DMS79 treated with DMSO at 0.1 percent for 48 hours (cell line): ENCODE results near the gene PSTPIP1.

Experiments
- DNase-seq: peaks from one replicate; lab custom pipeline; 2025; lab: John Stamatoyannopoulos, UW

The PSTPIP1 gene

DNA sequence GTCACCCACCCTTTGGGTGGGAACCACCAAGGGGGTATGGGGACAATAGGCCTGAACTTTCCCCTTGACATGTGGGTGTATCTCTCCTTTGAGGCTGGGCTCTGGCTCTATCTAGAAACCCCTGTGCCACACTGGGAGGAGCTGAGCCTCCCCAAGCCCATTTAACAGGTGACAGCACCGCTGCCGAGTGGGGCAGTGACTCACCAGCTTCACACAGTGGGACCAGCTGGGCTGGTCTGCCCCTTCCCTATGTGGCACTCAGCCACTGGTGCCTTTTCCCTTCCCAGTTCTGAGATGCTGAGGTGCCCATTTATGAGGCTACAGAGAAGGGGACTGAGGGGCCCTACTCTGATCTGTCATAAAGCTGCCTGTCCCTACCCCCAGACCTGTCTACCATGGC, 5.1 kb downstream of the PSTPIP1 start:
- DNase-seq, result no peak

DNA sequence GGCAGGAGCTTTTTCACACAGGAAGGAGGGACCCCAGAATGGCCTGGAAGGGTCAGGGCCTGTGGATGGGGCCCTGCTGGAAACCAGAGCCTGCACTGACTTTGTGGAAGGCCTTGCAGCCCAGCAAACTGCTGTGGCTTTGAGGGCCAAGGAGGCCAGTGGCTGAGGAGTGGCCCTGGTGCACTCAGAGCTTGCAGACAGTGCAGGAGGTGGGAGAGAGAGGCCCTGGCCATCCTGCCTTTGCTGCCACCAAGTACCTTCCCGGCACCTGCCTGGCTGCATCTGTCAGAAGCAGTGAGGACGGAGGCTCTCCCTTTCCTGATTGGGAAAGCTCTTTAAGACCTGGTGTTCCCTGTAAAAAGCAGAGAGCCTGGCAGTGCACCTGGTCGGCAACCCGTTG, 6.4 kb downstream of the PSTPIP1 start:
- DNase-seq, result no peak

DNA sequence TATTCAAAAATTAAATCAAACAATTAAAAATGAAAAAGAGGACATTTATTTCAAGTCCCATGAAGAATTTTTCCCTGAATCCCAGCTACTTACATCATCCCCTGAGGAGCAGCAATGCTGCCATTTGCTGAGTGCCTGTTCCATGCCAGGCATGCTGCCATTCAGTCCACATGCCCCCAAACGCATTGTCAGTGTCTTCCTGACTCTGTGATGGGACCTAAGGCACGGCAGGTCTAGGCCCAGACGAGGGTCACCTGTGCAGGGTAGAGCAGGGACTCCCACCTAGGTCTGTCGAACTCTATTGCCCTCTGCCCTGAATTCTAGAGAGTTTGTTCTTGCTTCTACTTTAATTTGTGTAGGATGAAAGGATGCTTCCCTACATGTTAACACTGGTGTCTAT, 7.0 kb downstream of the PSTPIP1 start:
- no peak for DNase-seq

DNA sequence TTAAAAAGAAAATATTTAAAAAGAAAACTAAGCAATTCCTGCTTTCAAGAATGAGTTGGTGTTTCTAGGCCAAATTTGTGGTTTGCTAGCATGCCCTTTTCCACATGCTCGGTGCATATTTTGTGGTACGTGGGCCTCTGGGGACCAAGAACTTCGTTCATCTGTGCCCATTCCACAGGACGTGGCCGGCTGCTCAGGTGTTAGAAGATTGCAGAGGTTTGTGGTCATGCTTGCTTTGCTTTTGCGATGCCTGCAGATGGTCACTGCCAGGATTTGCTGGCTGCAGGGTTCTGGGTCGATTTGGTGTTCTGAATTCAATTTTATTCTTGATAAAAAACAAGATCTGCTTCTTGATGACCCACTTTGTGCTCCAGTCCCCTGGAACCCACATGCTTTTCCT, 7.5 kb downstream of the PSTPIP1 start:
- DNase-seq, result no peak

DNA sequence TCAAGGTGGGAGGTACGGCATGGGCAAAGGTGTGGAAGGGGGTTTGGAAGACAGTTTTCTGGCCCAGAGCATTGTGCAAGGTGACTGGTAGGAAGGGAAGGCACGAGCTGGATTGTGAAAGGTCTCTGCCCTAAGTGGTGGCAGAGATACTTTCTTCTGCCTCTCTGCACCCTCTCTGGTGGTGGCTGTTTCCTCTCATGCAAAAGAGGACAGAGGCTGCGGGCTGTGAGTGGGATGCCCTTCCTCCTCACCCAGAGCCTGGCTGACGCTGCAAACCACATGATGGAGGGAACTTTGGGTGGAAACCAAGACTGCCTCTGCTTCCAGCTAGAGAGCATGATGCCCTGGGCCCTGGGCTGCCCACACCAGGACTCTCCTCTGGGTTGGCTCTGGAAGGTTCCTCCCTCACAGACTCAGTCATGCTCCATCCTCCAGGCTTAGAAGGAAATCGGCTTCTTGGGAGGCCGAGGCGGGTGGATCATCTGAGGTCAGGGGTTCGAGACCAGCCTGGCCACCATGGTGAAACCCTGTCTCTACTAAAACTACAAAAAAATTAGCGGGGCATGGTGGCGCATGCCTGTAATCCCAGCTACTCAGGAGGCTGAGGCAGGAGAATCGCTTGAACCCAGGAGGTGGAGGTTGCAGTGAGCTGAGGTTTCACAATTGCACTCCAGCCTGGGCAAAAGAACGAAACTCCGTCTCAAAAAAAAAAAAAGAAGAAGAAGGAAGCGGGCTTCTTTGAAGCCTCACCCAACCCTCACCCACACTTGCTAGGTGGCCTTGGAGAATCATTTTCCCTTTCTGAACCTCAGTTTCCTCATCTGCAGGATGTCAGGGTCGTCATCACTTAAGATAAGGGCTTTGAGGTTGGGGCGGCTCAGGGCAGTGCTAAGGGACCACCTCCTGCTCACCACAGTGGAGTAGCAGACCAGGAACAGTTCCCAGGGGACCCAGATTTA, 8.3 kb downstream of the PSTPIP1 start:
- no peak for DNase-seq

DNA sequence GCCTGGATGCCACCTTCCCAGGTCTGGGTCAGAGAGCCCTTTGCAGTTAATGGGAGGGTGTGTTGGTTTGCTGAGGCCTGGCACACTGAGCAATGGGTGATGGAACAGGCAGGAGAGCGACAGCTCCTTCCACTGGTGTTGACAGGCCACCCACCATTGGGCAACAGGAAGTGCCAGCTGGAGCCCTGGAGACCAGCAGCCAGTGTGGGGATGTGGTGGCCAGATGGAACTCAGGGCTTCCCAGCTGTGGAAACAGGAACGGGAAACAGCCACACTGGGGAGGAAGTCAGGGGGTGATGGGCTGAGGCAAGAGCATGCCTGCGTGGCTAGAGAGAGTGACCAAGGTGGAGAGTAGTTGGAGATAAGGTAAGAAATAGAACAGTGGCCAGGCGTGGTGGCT, 9.3 kb downstream of the PSTPIP1 start:
- DNase-seq, result no peak

DNA sequence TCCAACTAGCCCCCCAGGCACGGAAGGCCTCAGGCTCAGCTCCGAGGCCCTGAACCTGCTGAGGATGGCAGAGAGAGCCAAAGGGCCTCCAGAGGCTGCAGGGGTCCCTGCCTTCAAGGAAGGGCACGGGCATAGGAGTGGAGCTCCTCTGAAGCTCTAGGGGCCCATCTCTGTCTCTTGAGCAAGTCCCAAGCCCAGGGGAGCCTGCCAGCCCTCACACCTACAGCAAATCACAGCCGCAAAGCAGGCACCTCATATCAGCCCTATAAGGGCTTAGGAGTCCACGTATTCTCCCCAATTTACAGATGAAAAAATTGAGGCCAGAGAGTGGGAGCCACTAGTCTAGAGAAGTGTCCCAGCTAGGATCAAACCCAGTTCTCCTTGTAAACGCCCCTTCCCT, 14.2 kb downstream of the PSTPIP1 start:
- no peak for DNase-seq

DNA sequence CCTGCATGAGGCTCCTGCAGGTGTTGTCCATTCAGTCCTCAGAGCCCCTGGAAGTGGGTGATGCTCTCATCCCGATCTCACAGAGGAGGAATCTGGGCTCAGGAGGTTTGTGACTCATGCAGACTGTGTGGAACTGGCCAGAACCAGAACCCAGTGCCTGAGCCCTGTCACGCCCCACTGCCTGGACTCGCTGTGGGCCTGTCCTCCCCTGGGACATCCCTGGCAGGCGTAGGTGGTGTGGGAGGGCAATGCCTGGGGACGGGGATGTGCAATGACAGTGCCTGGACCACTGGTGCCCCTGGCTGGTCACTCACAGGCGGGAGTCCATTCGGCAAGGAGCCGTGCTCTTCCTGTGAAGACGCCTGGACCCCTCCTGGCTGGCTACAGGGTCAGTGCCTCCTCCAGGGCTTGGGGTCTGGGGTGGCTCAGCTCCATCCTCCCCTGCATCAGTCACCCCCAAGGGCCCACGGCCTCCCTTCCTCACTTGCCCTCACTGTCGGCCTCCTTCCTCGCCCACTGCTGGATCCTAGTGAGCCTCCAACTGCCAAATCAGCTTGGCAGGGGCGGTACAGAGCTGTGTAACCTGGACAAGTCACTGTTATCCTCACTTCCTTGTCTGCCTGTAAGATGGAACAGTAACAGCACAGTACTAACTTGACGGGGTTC, 14.9 kb downstream of the PSTPIP1 start:
- no peak for DNase-seq

DNA sequence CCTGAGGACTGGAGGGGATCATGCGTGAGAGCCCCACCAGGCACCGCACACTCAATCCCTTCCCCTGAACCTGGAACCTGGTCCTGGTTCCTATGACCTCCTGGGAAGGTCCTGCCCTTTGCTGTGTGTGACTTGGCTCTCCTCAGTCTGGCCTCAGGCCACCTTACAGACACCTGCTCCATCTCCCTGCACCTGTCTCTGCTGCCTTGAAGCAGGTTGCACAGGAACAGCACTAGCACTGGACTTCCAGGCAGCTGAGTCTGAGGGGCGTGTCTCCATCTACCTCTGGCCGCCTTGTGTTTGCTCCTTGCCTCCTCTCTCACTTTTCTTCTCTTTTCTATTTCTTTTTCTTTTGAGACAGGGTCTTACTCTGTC, 15.4 kb downstream of the PSTPIP1 start:
- DNase-seq, result no peak

DNA sequence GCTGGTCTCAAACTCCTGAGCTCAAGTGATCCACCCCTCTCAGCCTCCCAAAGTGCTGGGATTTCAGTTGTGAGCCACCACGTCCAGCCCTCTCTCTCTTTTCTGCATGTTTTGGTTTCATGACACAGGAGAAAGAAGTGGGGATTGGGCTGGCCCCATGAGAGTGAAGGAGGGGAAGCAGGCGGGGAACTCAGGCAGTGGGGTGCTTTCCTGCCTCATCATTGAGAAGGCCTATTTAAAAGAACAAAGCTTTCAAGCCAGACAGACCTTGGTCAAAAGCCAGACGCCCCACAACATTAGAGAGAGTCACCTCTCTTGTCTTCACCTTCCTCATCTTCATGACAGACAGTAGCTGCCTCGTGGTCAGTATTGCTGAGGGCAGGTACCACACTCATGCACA, 15.9 kb downstream of the PSTPIP1 start:
- DNase-seq, result no peak

DNA sequence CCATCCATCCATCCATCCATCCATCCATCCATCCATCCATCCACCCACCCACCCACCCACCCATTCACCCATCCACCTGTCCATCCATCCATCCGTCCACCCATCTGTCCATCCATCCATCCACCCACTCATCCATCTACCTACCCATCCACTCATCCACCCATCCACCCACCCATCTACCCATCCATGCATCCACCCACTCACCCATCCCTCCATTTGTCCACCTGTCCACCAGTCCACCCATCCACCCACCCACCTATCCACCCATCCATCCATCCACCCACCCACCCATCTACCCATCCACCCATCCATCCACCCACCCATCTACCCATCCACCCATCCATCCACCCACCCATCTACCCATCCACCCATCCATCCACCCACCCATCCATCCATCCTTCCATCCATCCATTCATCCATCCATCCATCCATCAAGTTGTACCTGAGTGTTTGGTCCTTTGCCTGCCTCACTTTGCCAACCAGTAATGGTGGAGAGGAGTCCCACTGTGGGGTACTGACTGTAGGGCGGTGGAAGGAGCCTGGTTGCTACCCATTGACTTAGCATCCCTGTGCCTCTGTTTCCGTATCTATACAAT, 17.3 kb downstream of the PSTPIP1 start:
- DNase-seq, result no peak

DNA sequence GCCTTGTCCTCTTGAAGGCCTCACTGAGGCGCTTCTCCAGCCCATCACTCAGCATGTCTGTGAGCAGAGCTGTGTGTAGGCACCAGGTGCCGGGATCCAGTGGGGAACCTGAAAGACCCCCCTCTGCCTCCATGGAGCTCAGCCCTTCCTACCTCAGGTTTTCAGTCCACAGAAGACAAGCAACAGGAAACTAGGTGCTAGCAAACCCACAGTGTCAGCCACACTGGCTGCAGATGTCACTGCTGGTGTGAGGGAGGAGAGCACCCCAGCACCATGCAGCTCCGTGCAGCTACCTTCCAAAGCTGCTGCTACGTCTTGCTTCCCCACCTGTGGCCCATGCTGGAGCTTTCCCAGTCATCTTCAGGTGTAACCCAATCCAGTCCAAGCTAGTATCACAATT, 17.9 kb downstream of the PSTPIP1 start:
- no peak for DNase-seq

DNA sequence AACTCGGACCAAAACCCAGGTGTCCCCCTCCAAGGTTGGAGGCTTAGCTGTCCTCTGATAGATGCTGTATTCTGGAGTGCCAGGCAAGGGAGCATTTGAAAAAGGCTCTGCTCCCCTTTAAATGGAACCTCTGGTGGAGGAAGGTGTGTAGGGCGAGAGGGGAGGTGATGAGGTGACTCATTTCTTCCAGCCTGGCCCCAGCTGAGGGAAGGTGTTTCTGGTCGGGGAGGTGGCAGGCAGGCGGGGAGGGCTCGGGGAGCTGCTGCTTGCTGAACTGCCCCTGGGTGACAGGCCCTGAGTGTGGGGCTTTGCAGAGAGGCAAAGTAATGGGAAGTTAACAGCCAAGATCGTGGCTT, 18.8 kb downstream of the PSTPIP1 start:
- no peak for DNase-seq

DNA sequence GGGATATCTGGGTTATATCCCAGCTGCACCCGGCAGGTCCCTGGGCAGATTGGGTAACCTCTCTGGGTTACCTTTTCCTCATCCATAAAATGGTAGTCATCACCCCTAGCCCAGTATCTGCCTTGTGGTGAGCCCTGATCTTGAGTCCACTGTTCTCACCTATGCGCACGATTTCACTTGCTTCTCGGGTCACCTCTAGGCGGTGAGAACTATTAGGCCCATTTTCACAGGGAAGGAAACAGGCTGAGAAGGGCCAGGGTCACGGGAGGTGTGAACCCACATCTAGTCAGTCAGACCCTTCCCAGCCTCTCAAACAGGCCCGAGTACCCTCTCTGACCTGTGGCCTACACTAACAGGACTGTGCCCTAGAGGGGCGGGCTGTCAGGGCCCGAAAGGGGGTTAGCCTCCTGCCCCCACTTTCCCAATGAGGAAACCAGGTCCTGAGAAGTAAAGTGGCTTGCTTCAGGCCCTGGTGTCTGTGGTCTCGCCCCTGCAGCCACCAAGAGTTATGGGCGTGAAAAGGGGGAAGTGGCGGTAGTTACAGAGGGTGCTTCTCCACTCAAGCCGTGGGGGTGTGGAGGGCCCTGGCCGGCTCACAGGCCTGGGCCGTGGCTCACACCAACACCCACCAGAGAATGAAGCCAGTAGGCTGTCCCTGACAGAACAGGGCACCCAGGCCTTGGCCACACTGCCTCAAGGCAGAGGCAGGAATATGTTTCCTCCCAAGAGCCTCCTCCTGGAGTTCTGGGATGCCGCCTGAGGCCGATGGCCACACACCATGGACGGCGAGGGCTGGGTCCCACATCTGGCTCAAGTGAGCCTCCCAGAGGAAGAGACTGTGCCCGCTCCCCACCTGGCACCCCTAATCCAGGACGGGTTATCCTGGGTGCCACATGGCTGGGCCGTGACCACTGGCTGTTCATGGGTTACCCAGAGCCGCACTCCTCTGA, 19.5 kb downstream of the PSTPIP1 start:
- no peak for DNase-seq

DNA sequence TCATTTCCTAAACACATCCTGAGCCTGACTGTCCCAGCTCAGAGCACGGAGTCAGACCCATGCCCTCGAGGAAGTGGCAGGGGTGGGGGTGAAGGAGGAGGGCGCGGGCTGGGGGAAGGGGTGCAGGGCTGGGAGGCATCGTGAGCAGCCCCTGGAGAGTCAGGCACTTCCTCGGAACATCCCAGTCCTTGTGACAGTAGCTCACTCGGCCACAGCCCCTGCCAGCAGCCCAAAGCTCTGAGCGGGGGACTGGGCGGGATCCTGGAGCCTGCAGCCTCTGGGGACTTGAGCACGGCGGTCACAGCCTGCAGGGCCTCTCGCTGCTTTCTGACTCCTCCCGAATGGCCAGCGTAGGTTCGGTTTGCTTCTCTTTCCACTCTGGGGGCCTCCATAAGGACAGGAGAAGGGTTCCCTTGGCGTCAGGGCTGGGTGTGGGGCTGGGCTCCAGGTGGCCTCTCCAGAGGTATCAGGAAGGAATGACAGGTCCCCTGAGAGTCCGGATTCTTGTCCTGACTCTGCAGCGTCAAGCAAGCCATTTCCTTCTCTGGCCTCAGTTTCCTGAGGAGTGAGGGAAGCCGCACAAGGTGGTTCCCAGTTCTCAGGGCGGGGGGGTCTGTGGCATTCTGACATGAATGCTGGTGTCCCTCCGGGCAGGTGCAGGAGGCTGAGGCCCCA, 20.9 kb downstream of the PSTPIP1 start:
- DNase-seq, result no peak

DNA sequence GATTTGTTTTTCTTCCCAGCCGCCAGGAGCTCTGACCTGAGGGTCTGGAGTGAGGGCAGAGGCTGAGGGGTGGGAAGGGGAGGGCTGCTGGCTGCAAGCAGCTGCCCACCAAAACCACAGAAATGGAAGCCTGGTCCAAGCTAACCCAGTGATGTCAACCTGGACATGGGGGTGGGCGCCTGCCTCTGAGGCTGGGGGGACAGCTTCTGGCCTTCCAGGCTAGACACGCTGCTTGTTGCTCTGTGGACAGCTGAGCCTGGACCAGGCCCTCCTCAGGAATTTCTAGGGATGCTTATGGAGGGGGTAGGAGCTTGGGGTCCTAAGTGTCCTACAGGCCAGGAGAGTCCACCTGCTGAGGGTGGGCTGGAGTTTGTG, 21.4 kb downstream of the PSTPIP1 start:
- DNase-seq, result no peak

DNA sequence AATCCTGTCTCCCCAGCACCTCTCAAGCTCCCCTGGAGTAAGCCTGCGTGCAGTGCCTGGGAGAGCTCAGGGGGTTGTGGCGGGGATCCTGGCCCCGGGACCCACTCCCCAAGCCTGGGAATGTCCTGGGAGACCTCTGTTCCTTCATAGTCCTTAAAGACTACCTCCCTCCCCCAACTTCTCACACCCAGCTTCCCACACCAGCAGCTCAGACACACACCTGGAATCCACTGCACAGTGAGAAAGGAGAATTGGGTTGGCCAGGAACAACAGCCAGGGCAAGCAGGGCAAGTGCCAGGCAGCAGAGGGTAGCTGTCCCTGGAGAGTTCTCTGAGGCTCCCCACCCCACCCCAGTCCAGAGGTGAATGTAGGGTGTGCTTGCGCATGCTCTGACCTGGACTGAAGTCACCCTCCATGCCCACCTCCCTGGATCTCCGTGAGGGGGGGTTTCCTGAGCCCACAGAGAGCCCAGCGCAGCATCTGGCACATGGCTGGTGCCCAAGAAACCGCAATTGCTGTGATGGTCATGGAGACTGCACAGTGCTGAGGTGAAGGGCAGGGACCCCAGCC, 22.2 kb downstream of the PSTPIP1 start:
- DNase-seq, result no peak

DNA sequence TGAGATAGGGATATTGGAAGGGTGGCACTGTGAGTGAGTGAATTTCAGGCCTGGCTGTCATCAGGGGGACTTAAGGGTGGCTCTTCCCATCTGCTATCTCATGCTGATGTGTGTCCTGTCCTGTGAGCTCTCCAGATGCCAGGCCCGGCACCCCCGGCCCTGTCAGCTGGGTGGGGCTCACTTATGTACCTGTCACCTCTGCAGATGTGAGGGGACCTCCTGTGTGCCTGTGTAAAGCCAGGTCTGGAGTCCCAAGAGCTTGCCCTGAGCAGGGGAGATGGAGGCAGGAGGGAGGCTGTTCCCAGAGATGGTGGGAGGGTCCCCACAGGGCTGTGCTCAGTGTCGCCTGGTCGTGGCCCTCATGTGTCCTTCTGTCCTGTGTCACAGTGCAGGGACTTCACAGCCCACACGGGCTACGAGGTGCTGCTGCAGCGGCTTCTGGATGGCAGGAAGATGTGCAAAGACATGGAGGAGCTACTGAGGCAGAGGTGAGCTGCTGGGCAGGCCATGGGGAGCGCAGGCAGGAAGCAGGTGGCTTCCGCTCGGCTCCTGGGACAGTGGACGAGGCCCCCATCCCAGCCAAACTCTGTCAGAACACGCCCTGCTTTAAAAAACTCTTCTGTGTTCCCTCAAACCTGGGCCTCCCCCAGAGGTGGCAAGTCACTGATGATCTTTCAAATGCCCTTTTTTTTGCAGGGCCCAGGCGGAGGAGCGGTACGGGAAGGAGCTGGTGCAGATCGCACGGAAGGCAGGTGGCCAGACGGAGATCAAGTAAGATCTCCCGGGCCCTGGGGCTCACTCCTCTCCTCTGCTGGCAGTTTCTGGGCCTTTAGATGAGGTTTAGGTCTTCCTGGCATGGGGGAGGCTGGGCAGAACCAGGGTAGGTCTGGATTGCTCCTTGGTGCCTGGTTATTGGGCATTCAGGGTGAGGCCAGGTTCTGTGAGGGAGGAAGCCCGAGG, 23.1 kb downstream of the PSTPIP1 start:
- DNase-seq, result no peak

DNA sequence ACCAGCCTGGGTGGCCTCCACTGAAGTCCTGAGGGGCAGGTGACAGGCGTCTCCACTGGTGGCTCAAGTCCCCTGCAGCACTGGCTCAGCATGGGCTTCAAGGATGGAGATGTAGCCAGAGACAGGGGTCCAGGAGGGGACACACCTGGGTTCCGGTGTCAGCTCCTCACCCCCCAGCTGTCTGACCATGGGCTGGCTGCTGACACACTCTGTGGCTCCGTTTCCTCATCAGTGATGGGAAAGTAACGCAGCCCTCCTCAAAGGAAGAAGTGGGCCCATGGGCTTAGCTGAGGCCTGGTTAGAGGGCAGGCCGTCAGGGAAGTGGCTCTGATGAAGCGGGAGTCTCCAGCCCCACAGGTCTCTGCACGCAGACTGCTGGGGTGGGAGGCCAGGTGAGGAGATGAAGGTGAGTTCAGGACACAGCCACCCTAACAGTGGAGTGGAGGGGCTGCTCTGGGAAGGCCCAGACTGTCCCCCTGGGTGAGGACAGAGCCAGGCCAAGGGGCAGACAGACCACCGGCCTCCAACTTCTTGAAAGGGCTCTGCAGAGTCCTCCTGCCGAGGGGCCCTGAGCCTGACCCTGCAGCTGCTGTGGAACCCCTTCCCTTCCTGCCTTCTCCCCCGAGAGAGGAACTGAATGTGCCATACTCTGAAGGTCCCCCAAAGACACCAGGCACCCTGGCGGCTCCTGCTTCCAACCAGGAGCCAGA, 24.0 kb downstream of the PSTPIP1 start:
- no peak for DNase-seq
